GM23248 (cell line): Measurements from ENCODE around the gene LAPTM4A.

ENCODE experiments used
- EZH2 ChIP-seq: fragments of 200-600 bp; sonication (generic); IDR thresholded peaks from 2 replicates; pipeline ENCODE4 v1.6.1; 2018; ENCODE audit warnings: antibody characterized with exemption, mild to moderate bottlenecking; ENCODE audit not compliant: insufficient read depth, poor library complexity, severe bottlenecking
- EZH2phosphoT487 ChIP-seq: fragments of 200-600 bp; sonication (generic); IDR thresholded peaks from 2 replicates; pipeline ENCODE4 v1.6.1; 2018; ENCODE audit warnings: antibody characterized with exemption, moderate library complexity, mild to moderate bottlenecking, low read depth; ENCODE audit not compliant: insufficient read depth

- TF ChIP-seq EZH2phosphoT487 (no peak), EZH2 (no peak)
Observed at GRCh38 chr2:19989667-19990415, 61.6 kb downstream of the LAPTM4A start, which contains the start of gene WDR35.
